ENCODE results near the gene CENPE. TPM values are rescaled to one million over a fixed set of nuclear protein-coding genes. Genes with fewer than 3 reads are reported as not detected.

CENPE gene
- total RNA-seq, 2 donors from 2014 or later = 0.26 to 0.33 TPM

- H3K27me3 ChIP-seq = no peaks in the 10 kb centered on the region
- no peak overlapping the region for H3K4me3 ChIP-seq
- WGBS, 2 donors = 82 to 89% methylated on average over 4 of the region's 4 CpGs
- ATAC-seq (no peak), DNase-seq (no peak)
- no peak overlapping the region for H3K27ac ChIP-seq
- H3K36me3 ChIP-seq (replicated peaks in 1 of 2; ENCODE audit: insufficient read depth in 1 of 2, low read depth in 2 of 2) = no peaks in the 10 kb centered on the region
- H3K4me1 ChIP-seq = no peaks in the 10 kb centered on the region
- no peaks in the 10 kb centered on the region for H3K9me3 ChIP-seq
- intact Hi-C loops (cut with DNase I) = no loop called here
- TF ChIP-seq CTCF (IDR thresholded peaks at IDR 0.05) (no peak), POLR2A (IDR thresholded peaks at IDR 0.05) (no peak)
Measured at GRCh38 chr4:103158760-103159159, 39.4 kb downstream of the CENPE start.

- Histone ChIP-seq H3K4me3 (no peak overlapping the region), H3K36me3 (replicated peaks in 1 of 2; ENCODE audit: insufficient read depth in 1 of 2, low read depth in 2 of 2) (no peaks in the 10 kb centered on the region), H3K27me3 (no peaks in the 10 kb centered on the region), H3K9me3 (no peaks in the 10 kb centered on the region), H3K27ac (no peak overlapping the region), H3K4me1 (no peaks in the 10 kb centered on the region)
- DNase-seq (no peak), ATAC-seq (no peak)
- no peak for TF ChIP-seq CTCF (IDR thresholded peaks at IDR 0.05)
- no peak for TF ChIP-seq POLR2A (IDR thresholded peaks at IDR 0.05)
- WGBS, 2 donors = 82 to 90% methylated on average over 3 of the region's 3 CpGs
- intact Hi-C loops (cut with DNase I) = no loop called here
Measured at GRCh38 chr4:103156106-103156505, 42.0 kb downstream of the CENPE start.

GRCh38 chr4:103152381-103152780 lies 45.8 kb downstream of the CENPE start:
- DNase-seq = no peak
- Histone ChIP-seq H3K36me3 (replicated peaks in 1 of 2; ENCODE audit: insufficient read depth in 1 of 2, low read depth in 2 of 2) (no peaks in the 10 kb centered on the region), H3K27ac (no peak overlapping the region), H3K4me1 (no peaks in the 10 kb centered on the region), H3K4me3 (no peak overlapping the region), H3K27me3 (no peaks in the 10 kb centered on the region), H3K9me3 (no peaks in the 10 kb centered on the region)
- WGBS, 2 donors = 79 to 83% methylated on average over 3 of the region's 3 CpGs
- intact Hi-C loops (cut with DNase I) = no loop called here
- TF ChIP-seq POLR2A (IDR thresholded peaks at IDR 0.05) (no peak), CTCF (IDR thresholded peaks at IDR 0.05) (no peak)
- no peak for ATAC-seq

- ATAC-seq (no peak), DNase-seq (no peak)
- Histone ChIP-seq H3K27ac (no peak overlapping the region), H3K27me3 (no peaks in the 10 kb centered on the region), H3K4me3 (no peak overlapping the region), H3K9me3 (no peaks in the 10 kb centered on the region), H3K4me1 (no peaks in the 10 kb centered on the region), H3K36me3 (replicated peaks in 1 of 2; ENCODE audit: insufficient read depth in 1 of 2, low read depth in 2 of 2) (no peaks in the 10 kb centered on the region)
- WGBS, 2 donors = 79 to 81% methylated on average over 1 of the region's 1 CpG
- intact Hi-C loops (cut with DNase I) = no loop called here
- TF ChIP-seq CTCF (IDR thresholded peaks at IDR 0.05) (no peak), POLR2A (IDR thresholded peaks at IDR 0.05) (no peak)
Measured at GRCh38 chr4:103150677-103151076, 47.5 kb downstream of the CENPE start.

DNA sequence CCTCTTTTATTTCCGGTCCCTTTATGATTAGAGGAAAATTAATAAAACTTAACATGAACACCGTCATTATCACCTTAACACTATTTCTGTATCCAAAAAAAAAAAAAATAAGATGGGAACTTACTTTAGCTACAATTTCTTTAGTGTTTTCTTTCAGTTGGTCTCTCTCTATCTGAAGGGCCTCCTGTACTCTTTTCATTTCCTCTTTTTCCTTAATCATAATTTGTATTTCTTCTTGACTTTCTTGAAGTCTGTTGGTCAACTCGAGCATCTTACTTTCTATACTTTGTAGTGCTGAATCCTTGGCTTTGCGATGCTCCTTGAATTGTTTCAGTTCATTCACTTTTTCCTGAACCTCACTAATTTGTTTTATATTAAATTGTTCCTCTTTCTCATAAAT lies 53.2 kb downstream of the CENPE start:
- intact Hi-C loops (cut with DNase I) = no loop called here
- 88 to 95% methylated on average over 4 of the region's 4 CpGs for WGBS, 2 donors
- no peak overlapping the region for H3K4me3 ChIP-seq
- no peaks in the 10 kb centered on the region for H3K9me3 ChIP-seq
- H3K4me1 ChIP-seq = no peaks in the 10 kb centered on the region
- no peak overlapping the region for H3K27ac ChIP-seq
- ATAC-seq = no peak
- no peak for DNase-seq
- H3K27me3 ChIP-seq = no peaks in the 10 kb centered on the region
- H3K36me3 ChIP-seq (replicated peaks in 1 of 2; ENCODE audit: insufficient read depth in 1 of 2, low read depth in 2 of 2) = no peaks in the 10 kb centered on the region
- TF ChIP-seq POLR2A (IDR thresholded peaks at IDR 0.05) (no peak), CTCF (IDR thresholded peaks at IDR 0.05) (no peak)

All from body of pancreas (tissue), 4 donors.